Kidney epithelial cell (primary cell): ENCODE data around the gene PRKCA. TPM values are rescaled to one million over a fixed set of nuclear protein-coding genes. Genes with fewer than 3 reads are reported as not detected.
A peak's percentile ranks its signal among the peaks of the same experiment; 100 is the strongest.
"Not testable (repeated sequence)": the region's sequence is repeated elsewhere in the genome, so short reads cannot be mapped to it uniquely, and the experiment has no call there.

ENCODE experiments used
- DNase-seq: peaks from one replicate; pipeline ENCODE4 v3.0.0-alpha.2; 2010; ENCODE audit warnings: low read depth
- H3K27me3 ChIP-seq: 2 replicates; pipeline ENCODE4 v1.6.0; 2011; ENCODE audit warnings: low read length; ENCODE audit not compliant: control insufficient read depth, insufficient read depth
- H3K36me3 ChIP-seq: 2 replicates; pipeline ENCODE4 v1.5.1; 2011; ENCODE audit warnings: low read length; ENCODE audit not compliant: control insufficient read depth, insufficient read depth
- H3K4me3 ChIP-seq: 2 replicates; pipeline ENCODE4 v1.5.1; 2011; ENCODE audit warnings: low read depth, mild to moderate bottlenecking, control low read depth, low read length
- total RNA-seq: library from RNA; depleted of rRNA; stranded (reverse); fragments of >200 nt; gene quantifications from 2 replicates; pipeline ENCODE4 v1.2.3, GENCODE V29; 2015
- TF ChIP-seq, protein P1 (sequence below): IDR thresholded peaks from 2 replicates; pipeline ENCODE4 v1.5.1; 2011; ENCODE audit warnings: mild to moderate bottlenecking, moderate library complexity, low read length, control low read depth, inconsistent platforms; ENCODE audit not compliant: insufficient read depth, poor library complexity, severe bottlenecking

Gene PRKCA
- total RNA-seq: 5.7 and 6.0 TPM in 2 replicates

GRCh38 chr17:66301864-66302741, at the start of gene PRKCA:
Gene PRKCA, plus strand, starts transcription at chr17:66302613.
- DNase-seq: no peak
- peak within 1 kb of the TSS; percentile 86 for H3K4me3 ChIP-seq
- TF ChIP-seq, protein P1, sequence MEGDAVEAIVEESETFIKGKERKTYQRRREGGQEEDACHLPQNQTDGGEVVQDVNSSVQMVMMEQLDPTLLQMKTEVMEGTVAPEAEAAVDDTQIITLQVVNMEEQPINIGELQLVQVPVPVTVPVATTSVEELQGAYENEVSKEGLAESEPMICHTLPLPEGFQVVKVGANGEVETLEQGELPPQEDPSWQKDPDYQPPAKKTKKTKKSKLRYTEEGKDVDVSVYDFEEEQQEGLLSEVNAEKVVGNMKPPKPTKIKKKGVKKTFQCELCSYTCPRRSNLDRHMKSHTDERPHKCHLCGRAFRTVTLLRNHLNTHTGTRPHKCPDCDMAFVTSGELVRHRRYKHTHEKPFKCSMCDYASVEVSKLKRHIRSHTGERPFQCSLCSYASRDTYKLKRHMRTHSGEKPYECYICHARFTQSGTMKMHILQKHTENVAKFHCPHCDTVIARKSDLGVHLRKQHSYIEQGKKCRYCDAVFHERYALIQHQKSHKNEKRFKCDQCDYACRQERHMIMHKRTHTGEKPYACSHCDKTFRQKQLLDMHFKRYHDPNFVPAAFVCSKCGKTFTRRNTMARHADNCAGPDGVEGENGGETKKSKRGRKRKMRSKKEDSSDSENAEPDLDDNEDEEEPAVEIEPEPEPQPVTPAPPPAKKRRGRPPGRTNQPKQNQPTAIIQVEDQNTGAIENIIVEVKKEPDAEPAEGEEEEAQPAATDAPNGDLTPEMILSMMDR: no peak
- no peaks in the 10 kb centered on the region for H3K36me3 ChIP-seq
- no peaks in the 10 kb centered on the region for H3K27me3 ChIP-seq

GRCh38 chr17:66253458-66253857, 49.0 kb upstream of the PRKCA start:
- H3K27me3 ChIP-seq, DNase-seq, H3K4me3 ChIP-seq, H3K36me3 ChIP-seq: not testable (repeated sequence)

DNA sequence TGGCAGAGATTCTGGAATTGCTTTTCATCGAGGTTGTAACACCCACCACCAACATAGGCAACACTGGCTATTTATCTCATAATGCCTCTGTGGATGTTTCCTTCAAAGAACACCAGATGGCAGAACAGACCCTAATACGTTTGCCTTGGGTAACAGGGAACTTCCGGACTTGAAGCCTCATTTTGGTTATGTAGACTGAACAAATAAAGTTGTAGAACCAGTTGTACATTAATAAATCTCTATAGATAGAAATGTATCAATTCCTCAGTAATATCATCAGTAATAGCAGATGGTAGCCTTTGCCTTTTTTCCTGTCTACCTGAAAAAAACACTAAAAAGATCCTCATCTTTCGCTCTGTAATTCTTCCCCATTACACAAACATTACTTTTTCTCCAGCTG, 47.3 kb upstream of the PRKCA start:
- peak; percentile 49 for DNase-seq
- H3K36me3 ChIP-seq: no peaks in the 10 kb centered on the region
- no peak overlapping the region for H3K4me3 ChIP-seq
- TF ChIP-seq, protein P1: peak; percentile 67
- H3K27me3 ChIP-seq: no peaks in the 10 kb centered on the region

- no peaks in the 10 kb centered on the region for H3K27me3 ChIP-seq
- H3K36me3 ChIP-seq: no peaks in the 10 kb centered on the region
- TF ChIP-seq, protein P1: no peak
- no peak for DNase-seq
- H3K4me3 ChIP-seq: no peak overlapping the region
Observed at GRCh38 chr17:66255527-66255971, 46.9 kb upstream of the PRKCA start.

DNA sequence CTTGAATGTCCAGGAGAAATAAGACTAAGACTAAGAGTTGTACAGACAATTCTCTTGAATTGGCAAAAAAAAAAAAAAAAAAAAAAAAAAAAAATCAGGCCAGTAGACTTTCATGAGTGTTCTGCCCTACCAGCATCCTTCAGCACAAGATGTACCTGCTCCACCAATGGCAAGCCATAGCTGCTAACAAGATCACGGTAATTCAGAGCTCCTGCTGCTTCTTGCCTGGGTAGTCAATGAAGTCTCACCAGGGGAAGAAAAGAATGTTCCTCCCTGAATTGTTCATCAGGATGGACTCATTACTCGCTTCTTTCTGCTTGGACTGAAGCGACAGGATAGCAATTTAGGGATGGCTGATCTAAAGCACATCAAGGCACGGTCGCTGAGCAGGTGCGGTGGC, 42.1 kb upstream of the PRKCA start:
- no peak for DNase-seq
- Histone ChIP-seq H3K4me3 (no peak overlapping the region), H3K27me3 (no peaks in the 10 kb centered on the region), H3K36me3 (no peaks in the 10 kb centered on the region)
- TF ChIP-seq, protein P1: no peak

GRCh38 chr17:66260688-66261087, 41.7 kb upstream of the PRKCA start:
- TF ChIP-seq, protein P1: no peak
- H3K36me3 ChIP-seq: no peaks in the 10 kb centered on the region
- H3K4me3 ChIP-seq: no peak overlapping the region
- no peak for DNase-seq
- no peaks in the 10 kb centered on the region for H3K27me3 ChIP-seq
